ENCODE measurements around the gene MALRD1.

The MALRD1 gene

DNA sequence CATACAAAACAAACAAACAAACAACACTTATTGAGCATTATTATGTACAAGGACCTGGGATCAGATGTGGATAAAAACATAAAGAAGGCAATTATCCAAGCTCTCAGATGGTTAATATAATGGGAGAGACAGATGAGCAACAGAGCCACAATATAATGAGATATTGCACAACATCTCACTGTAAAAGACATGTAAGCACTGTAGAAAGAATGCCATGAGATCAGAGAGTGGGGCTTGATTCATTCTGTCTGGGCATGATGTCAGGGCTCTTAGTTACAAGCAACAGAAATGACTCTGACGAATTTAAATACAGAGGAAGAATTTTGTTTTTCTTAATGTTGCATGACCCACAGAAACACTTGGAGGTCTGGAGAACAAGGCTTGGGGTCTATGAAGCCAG lies 602.9 kb downstream of the MALRD1 start:
- no peak for DNase-seq (ENCODE audit: low read depth in 2 of 2)

- no peak for DNase-seq (ENCODE audit: low read depth in 2 of 2)
These were observed 604.1 kb downstream of the MALRD1 start for GRCh38 chr10:19652750-19653149.

- DNase-seq (ENCODE audit: low read depth in 2 of 2) = no peak
These were observed 605.3 kb downstream of the MALRD1 start for GRCh38 chr10:19653931-19654330.

GRCh38 chr10:19654576-19654975 lies 606.0 kb downstream of the MALRD1 start:
- no peak for DNase-seq (ENCODE audit: low read depth in 2 of 2)

DNA sequence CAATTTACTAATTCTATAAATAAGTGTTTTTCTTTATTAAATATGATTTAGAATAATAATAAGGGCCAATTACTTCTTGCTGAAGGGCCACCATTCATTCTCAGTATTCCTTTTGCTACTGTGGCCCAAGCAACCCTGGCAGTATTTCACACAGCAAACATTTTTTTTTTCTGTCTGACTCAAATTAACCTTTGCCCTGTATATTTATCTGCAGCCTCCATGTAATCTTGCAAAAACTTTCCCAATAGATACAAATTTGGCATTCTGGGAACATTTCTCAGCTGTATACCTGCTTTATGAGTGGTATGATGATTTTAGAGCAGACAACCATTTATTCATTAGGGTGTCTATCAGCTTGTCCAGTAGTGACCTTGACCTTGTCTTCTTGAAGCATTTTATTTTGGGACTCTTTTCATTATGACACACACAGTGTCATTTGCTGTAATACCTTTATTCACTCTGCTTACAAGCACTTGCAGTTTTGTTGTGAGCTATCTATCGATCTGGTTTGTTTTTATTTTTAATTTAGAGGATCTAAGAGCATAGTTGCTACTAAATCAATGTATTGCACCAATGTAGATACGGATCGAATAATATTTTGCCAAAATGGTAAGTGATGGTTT lies 607.9 kb downstream of the MALRD1 start:
- DNase-seq (ENCODE audit: low read depth in 2 of 2) = no peak

DNA sequence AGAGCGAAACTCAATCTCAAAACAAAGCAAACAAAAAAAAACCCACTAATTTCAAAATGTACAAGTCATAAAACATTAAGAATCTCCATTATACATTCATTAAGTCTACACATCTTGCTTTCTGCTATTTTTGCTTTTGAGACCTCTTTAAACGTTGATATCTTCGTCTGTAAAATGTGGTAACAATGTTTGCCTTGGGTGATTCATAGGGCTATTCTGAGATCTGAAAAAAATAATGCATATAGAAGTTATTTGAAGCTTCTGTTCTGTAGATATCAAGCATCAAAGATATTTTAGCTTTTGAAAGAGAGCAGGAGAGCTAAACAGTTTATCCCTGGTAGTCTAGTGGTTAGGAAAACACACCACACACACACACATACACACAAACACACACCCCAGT lies 609.5 kb downstream of the MALRD1 start:
- no peak for DNase-seq (ENCODE audit: low read depth in 2 of 2)

DNA sequence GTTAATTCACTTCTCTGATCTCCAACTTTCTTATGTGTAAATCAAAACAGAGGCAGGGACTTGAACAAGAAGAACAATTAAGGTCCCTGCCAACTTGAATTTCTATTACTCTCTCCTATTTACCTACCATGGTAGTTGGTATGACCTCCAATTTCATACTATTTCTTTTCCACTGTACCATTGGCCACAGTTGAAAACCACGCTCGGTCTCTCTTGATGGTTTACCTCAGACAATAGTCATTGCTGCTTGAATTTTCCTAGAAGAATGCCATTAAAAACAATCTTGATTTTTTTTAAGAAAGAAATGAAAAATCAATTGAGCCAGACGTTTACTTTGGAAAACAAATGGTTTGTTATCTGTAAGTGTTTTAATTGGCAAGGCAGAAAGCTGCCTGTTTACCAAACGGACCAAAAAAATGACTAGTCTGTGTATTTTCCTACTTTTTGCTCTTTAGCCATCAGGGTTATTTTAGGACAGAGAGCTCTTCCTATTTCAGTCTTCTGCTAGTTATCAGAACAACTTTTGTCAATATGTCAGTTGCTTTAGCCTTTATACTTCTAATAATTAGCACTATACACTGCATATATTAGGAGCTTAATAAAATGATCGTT lies 610.1 kb downstream of the MALRD1 start:
- DNase-seq (ENCODE audit: low read depth in 2 of 2) = no peak

DNA sequence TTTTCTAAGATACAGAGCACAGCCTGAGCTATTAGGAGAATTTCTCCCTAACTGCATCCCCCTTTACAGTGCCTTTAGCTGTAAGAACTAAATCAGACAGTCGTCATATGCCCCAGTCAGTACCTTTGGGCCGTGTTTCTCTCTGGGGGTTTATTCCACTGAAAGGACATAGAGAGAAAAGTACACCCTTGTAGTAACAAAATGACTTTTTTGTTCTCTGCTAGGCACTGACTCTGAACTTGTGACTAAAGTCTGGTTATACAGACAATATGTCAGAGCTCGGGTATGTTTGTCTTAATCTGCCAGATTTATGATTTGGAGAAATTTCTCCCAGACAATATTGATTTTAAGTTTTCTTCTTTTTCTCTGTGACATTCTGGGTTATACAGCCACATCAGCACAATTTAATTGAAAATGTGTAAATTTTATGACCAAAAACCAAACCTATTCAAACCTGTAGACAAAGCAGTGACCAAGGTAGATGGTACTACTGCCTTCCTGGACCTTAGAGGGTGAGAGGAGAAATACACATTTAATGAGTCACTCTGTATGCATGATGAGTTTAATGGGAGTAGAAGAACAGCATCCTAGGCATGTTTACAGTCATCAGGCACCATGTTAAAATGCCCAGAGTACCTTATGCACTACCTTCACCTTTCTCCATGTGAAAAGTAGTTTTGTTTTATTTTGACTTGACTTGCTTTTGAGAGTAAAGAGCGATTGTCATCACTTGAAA lies 611.5 kb downstream of the MALRD1 start:
- no peak for DNase-seq (ENCODE audit: low read depth in 2 of 2)

DNA sequence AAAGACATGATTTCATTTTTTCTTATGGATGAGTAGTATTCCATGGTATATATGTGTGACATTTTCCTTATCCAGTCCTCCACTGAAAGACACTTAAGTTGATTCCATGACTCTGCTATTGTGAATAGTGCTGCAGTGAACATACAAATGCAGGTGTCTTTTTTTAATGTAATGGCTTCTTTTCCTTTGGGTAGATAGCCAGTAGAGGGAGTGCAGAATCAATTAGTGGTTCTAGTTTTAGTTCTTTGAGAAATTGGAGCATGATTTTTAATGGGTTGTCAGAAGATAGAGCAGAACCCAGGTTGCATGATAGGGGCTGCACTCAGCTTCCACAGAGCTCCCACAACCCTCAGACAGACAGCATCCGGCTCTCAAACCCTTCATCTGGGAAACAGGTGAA lies 614.7 kb downstream of the MALRD1 start:
- no peak for DNase-seq (ENCODE audit: low read depth in 2 of 2)

GRCh38 chr10:19668116-19668515 lies 619.5 kb downstream of the MALRD1 start:
- no peak for DNase-seq (ENCODE audit: low read depth in 2 of 2)

DNA sequence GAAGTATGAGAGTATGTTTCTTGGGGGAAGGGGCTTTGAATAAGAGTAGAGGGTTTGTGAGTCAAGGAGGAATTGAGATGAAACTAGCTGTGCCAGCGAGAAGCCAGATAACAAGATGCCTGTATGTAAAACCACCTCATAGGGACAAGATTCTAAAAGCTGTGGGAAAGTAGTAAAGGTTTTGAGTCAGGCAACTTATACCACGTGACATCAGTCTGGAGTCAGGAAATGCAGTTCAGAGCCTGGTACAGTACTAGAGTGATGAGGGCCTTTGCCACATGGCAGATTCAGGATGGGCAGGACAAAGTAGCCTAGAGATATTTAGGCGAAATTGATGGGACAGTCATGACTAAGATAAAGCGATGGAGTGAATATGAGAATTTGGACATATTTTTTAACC lies 627.5 kb downstream of the MALRD1 start:
- DNase-seq (ENCODE audit: low read depth in 2 of 2) = no peak

- DNase-seq (ENCODE audit: low read depth in 2 of 2) = no peak
These were observed 634.8 kb downstream of the MALRD1 start for GRCh38 chr10:19683356-19683755.

GRCh38 chr10:19683960-19684359 lies 635.4 kb downstream of the MALRD1 start:
- DNase-seq (ENCODE audit: low read depth in 2 of 2) = no peak

GRCh38 chr10:19688344-19688743 lies 639.7 kb downstream of the MALRD1 start:
- DNase-seq (ENCODE audit: low read depth in 2 of 2) = no peak

GRCh38 chr10:19689231-19689630 lies 640.6 kb downstream of the MALRD1 start:
- no peak for DNase-seq (ENCODE audit: low read depth in 2 of 2)

- no peak for DNase-seq (ENCODE audit: low read depth in 2 of 2)
These were observed 650.7 kb downstream of the MALRD1 start for GRCh38 chr10:19699299-19699698.

GRCh38 chr10:19701427-19702052 lies 652.9 kb downstream of the MALRD1 start:
- no peak for DNase-seq (ENCODE audit: low read depth in 2 of 2)

GRCh38 chr10:19702215-19702614 lies 653.6 kb downstream of the MALRD1 start:
- DNase-seq (ENCODE audit: low read depth in 2 of 2) = no peak

- DNase-seq (ENCODE audit: low read depth in 2 of 2) = no peak
These were observed 655.9 kb downstream of the MALRD1 start for GRCh38 chr10:19704544-19704943.

DNA sequence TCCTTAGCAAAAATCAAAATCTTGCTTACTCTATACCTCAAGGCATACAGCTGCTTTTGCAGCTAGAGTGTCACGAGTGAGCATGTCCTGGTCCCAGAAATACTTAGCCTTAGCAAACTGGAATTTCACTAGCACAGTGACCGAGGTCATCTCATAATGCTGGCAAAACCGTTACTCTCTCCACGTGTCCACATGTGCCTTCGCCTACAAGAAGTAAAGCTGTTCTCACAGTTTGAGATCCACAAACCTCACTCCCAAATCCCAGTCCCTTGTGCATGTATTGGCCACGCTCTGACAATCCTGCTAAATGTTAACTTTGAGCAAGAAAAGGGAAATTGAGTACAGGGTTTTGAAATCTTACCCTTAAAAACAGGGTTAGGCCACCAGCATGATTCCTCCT lies 656.6 kb downstream of the MALRD1 start:
- no peak for DNase-seq (ENCODE audit: low read depth in 2 of 2)

GRCh38 chr10:19706904-19707303 lies 658.3 kb downstream of the MALRD1 start:
- no peak for DNase-seq (ENCODE audit: low read depth in 2 of 2)

DNA sequence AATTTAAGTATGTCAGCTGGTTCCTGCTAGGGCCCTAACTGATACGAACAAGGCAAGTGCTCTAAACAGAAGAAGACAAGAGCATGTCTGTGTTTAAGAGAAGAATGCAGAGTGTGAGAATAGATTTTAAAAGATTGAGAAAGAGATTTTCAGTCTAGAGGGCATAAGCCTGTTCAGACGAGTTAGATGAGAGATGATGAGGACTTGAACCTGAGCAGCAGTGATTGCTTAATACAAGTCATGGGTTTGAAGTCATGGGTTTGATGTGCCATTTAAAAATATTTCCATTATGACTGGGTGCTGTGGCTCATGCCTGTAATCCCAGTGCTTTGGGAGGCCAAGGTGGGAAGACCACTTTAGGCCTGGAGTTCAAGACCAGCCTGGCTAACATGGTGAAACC lies 658.8 kb downstream of the MALRD1 start:
- no peak for DNase-seq (ENCODE audit: low read depth in 2 of 2)

- no peak for DNase-seq (ENCODE audit: low read depth in 2 of 2)
These were observed 659.4 kb downstream of the MALRD1 start for GRCh38 chr10:19708031-19708430.
